ENCODE results near the gene FAF1. TPM values are rescaled to one million over a fixed set of nuclear protein-coding genes. Genes with fewer than 3 reads are reported as not detected.
A peak's percentile ranks its signal among the peaks of the same experiment; 100 is the strongest.
"Not testable (repeated sequence)": the region's sequence is repeated elsewhere in the genome, so short reads cannot be mapped to it uniquely, and the experiment has no call there.

FAF1 gene
- total RNA-seq, 4 donors from 2014 or later, result 60.4 to 89.0 (median 67.8) TPM

GRCh38 chr1:50959303-50959912 is 659 bp downstream of the FAF1 start:
- Histone ChIP-seq H3K36me3 (no peaks in the 10 kb centered on the region), H3K4me3 (peak overlapping the region; percentile 55 to 71), H3K4me1 (peaks cover 3 to 28% (median 7%) of the 10 kb centered on the region in 3 donors), H3K9me3 (no peaks in the 10 kb centered on the region), H3K27me3 (no peaks in the 10 kb centered on the region), H3K27ac (peak overlapping the region; percentile 51 to 93 (median 86))
- WGBS, 2 donors (ENCODE audit: low coverage in 1 of 2), result 2% methylated on average over 7 to 11 of the region's 38 CpGs
- TF ChIP-seq EP300 (IDR thresholded peaks at IDR 0.05) (no peak), CTCF (IDR thresholded peaks at IDR 0.05) (no peak), POLR2AphosphoS5 (IDR thresholded peaks at IDR 0.05) (no peak), POLR2A (IDR thresholded peaks at IDR 0.05) (no peak)
- ATAC-seq, result peak; percentile 17

- Histone ChIP-seq H3K4me1 (peaks cover 3 to 20% (median 7%) of the 10 kb centered on the region in 3 donors), H3K4me3 (no peak overlapping the region), H3K9me3 (no peaks in the 10 kb centered on the region), H3K27ac (no peak overlapping the region), H3K36me3 (no peaks in the 10 kb centered on the region), H3K27me3 (no peaks in the 10 kb centered on the region)
- ATAC-seq, result no peak
- WGBS, 2 donors (ENCODE audit: low coverage in 1 of 2), result 40 to 67% methylated on average over 1 of the region's 1 CpG
- TF ChIP-seq POLR2AphosphoS5 (IDR thresholded peaks at IDR 0.05) (no peak), EP300 (IDR thresholded peaks at IDR 0.05) (no peak), POLR2A (IDR thresholded peaks at IDR 0.05) (no peak)
Measured at GRCh38 chr1:50955116-50955515, 5.0 kb downstream of the FAF1 start.

GRCh38 chr1:50952566-50952965 is 7.5 kb downstream of the FAF1 start:
- H3K36me3 ChIP-seq, H3K27ac ChIP-seq, ATAC-seq, H3K4me1 ChIP-seq, H3K4me3 ChIP-seq, H3K9me3 ChIP-seq, H3K27me3 ChIP-seq: not testable (repeated sequence)
- 100% methylated on average over 3 of the region's 31 CpGs; no CpG with 5 or more reads in 1 of the 2 donors for WGBS, 2 donors (ENCODE audit: low coverage in 1 of 2)

GRCh38 chr1:50950396-50950795 is 9.7 kb downstream of the FAF1 start:
- TF ChIP-seq CTCF (IDR thresholded peaks at IDR 0.05), result no peak
- TF ChIP-seq POLR2A (IDR thresholded peaks at IDR 0.05), result no peak
- no peak for TF ChIP-seq POLR2AphosphoS5 (IDR thresholded peaks at IDR 0.05)
- no peak for TF ChIP-seq EP300 (IDR thresholded peaks at IDR 0.05)
- 70 to 85% methylated on average over 1 of the region's 1 CpG for WGBS, 2 donors (ENCODE audit: low coverage in 1 of 2)
- no peak for ATAC-seq
- Histone ChIP-seq H3K27me3 (no peaks in the 10 kb centered on the region), H3K4me1 (no peaks in the 10 kb centered on the region), H3K27ac (no peak overlapping the region), H3K9me3 (no peaks in the 10 kb centered on the region), H3K36me3 (no peaks in the 10 kb centered on the region), H3K4me3 (no peak overlapping the region)

GRCh38 chr1:50949286-50949982 is 10.6 kb downstream of the FAF1 start:
- Histone ChIP-seq H3K4me3 (no peak overlapping the region), H3K27ac (no peak overlapping the region), H3K36me3 (no peaks in the 10 kb centered on the region), H3K9me3 (no peaks in the 10 kb centered on the region), H3K27me3 (no peaks in the 10 kb centered on the region), H3K4me1 (peaks cover 0 to 5% (median 0%) of the 10 kb centered on the region in 3 donors)
- ATAC-seq, result no peak
- 89 to 92% methylated on average over 9 of the region's 9 CpGs for WGBS, 2 donors (ENCODE audit: low coverage in 1 of 2)
- TF ChIP-seq POLR2A (IDR thresholded peaks at IDR 0.05), result no peak
- no peak for TF ChIP-seq EP300 (IDR thresholded peaks at IDR 0.05)
- TF ChIP-seq CTCF (IDR thresholded peaks at IDR 0.05), result no peak
- no peak for TF ChIP-seq POLR2AphosphoS5 (IDR thresholded peaks at IDR 0.05)

GRCh38 chr1:50942334-50942733 is 17.7 kb downstream of the FAF1 start:
- ATAC-seq, result no peak
- Histone ChIP-seq H3K4me3 (no peak overlapping the region), H3K36me3 (no peaks in the 10 kb centered on the region), H3K27ac (no peak overlapping the region), H3K9me3 (no peaks in the 10 kb centered on the region), H3K27me3 (no peaks in the 10 kb centered on the region), H3K4me1 (peaks cover 0 to 7% (median 0%) of the 10 kb centered on the region in 3 donors)
- WGBS, 2 donors (ENCODE audit: low coverage in 1 of 2), result 88 to 100% methylated on average over 1 of the region's 1 CpG
- TF ChIP-seq EP300 (IDR thresholded peaks at IDR 0.05), result no peak
- no peak for TF ChIP-seq CTCF (IDR thresholded peaks at IDR 0.05)
- no peak for TF ChIP-seq POLR2AphosphoS5 (IDR thresholded peaks at IDR 0.05)
- no peak for TF ChIP-seq POLR2A (IDR thresholded peaks at IDR 0.05)
